Left ventricle myocardium superior (tissue), 1 donor: ENCODE data around the gene P3H3. TPM values are rescaled to one million over a fixed set of nuclear protein-coding genes. Genes with fewer than 3 reads are reported as not detected.
"Not testable (repeated sequence)": the region's sequence is repeated elsewhere in the genome, so short reads cannot be mapped to it uniquely, and the experiment has no call there.

Source experiments
- ATAC-seq: fragments of 200-7000 bp; cut with Tn5 transposase; one replicate; pipeline ENCODE4 v1.9.1; 2020; ENCODE audit warnings: mild to moderate bottlenecking, moderate library complexity
- DNase-seq: peaks from one replicate; pipeline ENCODE4 v3.0.0-alpha.2; 2020
- intact Hi-C: fragments of 100-400 bp; cut with micrococcal nuclease; formaldehyde crosslinking; loops from one replicate; pipeline ENCODE4 v1.11.0; 2022
- total RNA-seq: library from RNA; stranded (reverse); fragmentation: NEBNext Ultra II Directional; extraction: Animal tissue kit (Norgen Biotek cat#: 25700); gene quantifications from one replicate; pipeline ENCODE4 v1.2.1, GENCODE V29; 2021
- donor health status: DM: no; HTN: yes; CAD: no; lungs with severe emphysema.

Gene P3H3
- total RNA-seq, 1 donor from 2014 or later, result 11.5 TPM

- DNase-seq, result no peak
- no peak for ATAC-seq
- intact Hi-C loops, result no loop called here
Observed at GRCh38 chr12:6854036-6854435, 25.8 kb downstream of the P3H3 start.

GRCh38 chr12:6855322-6855721 is 27.1 kb downstream of the P3H3 start:
- intact Hi-C loops, result no loop called here
- ATAC-seq, result no peak
- DNase-seq, result peak; percentile 10

- ATAC-seq (no peak), DNase-seq (no peak)
- intact Hi-C loops, result no loop called here
Observed at GRCh38 chr12:6858799-6859198, 30.6 kb downstream of the P3H3 start.

DNA sequence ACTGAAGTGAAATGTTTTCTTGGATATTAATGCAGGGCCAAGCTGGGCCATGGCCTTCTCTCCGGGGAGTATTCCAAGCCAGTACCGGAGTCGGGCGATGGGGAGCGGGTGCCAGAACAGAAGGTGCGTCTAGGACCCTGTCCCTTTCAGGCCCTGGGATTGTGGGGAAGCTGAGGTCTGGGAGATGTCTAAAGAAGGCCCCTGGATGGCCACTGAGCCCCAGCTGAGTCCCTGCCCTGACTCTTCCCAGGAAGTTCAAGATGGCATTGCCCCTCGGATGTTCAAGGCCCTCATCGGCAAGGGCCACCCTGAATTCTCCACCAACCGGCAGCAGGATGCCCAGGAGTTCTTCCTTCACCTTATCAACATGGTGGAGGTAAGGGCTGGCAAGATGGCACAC is 31.9 kb downstream of the P3H3 start:
- intact Hi-C loops, result no loop called here
- ATAC-seq, result no peak
- DNase-seq, result no peak

- intact Hi-C loops, result no loop called here
- no peak for ATAC-seq
- no peak for DNase-seq
Observed at GRCh38 chr12:6860942-6861341, 32.7 kb downstream of the P3H3 start.

GRCh38 chr12:6861391-6861790 is 33.2 kb downstream of the P3H3 start:
- ATAC-seq (no peak), DNase-seq (no peak)
- intact Hi-C loops, result no loop called here

DNA sequence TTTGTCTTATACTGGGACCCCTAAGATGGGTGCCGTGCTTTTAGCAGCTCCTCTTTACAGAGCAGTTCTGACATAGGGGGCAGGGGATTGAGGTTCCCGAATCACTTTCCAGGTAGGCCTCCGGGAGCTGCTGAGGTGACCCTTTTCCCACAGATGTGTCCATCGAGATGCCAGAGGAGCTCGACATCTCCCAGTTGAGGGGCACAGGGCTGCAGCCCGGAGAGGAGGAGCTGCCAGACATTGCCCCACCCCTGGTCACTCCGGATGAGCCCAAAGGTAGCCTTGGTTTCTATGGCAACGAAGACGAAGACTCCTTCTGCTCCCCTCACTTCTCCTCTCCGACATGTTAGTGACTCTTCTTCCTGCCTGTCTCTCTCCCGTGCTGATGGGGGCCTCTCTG is 34.8 kb downstream of the P3H3 start:
- no peak for DNase-seq
- intact Hi-C loops, result no loop called here
- no peak for ATAC-seq

- intact Hi-C loops, result no loop called here
- no peak for ATAC-seq
- DNase-seq, result no peak
Observed at GRCh38 chr12:6863586-6864321, 35.5 kb downstream of the P3H3 start.

DNA sequence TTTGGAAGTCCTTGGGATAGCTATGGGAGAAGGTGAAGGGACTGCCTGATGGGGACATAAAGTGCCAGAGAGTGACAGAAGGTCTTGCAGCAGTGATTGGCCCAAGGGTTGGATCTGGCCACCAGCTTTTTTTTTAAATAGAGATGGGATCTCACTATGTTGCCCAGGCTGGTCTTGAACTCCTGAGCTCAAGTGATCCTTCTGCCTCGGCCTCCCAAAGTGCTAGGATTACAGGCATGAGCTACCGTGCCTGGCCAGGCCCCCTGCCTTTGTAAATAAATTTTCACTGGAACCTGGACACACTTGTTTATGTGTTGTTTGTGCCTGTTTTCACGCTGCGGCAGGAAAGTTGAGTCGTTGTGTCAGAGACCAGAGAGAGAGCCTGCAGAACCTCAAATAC is 37.1 kb downstream of the P3H3 start:
- ATAC-seq, DNase-seq, intact Hi-C loops: not testable (repeated sequence)

DNA sequence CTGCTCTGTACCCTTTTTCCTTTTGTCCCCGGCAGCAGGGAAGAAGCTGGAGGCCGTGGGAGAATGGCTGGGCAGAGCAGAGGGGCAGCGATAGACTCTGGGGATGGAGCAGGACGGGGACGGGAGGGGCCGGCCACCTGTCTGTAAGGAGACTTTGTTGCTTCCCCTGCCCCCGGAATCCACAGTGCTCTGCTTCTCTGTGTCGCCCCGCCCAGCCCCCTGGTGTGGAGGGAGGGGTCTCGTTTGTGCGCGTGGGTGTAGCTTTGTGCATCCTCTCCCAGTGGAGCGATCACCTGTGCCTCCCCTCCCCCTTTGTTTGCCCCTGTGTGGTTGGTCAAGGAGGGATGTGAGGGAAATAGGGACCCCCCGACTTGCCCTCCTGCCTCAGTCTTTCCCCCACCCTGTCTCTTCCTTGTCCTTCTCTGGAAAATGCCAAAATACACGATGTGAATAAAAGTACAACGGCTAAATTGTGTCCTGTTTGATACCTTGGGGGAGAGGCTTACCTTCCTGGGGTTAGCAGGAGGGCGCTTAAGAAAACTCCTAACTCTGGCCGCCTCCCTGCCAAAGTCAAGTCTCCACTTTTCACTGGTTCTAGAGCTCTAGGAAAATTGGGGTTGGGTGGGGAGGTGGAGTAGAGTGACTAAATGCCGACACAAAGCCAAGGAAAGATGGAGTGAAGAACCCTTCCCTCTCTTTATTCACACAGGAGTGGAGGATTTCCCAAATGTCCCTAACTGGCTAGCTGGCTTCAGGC is 38.1 kb downstream of the P3H3 start:
- no peak for DNase-seq
- intact Hi-C loops, result no loop called here

GRCh38 chr12:6866920-6867412 is 38.8 kb downstream of the P3H3 start:
- ATAC-seq, result peak; percentile 4

More for the DNA sequence above, 38.1 kb downstream of the P3H3 start:
- no peak for ATAC-seq

DNA sequence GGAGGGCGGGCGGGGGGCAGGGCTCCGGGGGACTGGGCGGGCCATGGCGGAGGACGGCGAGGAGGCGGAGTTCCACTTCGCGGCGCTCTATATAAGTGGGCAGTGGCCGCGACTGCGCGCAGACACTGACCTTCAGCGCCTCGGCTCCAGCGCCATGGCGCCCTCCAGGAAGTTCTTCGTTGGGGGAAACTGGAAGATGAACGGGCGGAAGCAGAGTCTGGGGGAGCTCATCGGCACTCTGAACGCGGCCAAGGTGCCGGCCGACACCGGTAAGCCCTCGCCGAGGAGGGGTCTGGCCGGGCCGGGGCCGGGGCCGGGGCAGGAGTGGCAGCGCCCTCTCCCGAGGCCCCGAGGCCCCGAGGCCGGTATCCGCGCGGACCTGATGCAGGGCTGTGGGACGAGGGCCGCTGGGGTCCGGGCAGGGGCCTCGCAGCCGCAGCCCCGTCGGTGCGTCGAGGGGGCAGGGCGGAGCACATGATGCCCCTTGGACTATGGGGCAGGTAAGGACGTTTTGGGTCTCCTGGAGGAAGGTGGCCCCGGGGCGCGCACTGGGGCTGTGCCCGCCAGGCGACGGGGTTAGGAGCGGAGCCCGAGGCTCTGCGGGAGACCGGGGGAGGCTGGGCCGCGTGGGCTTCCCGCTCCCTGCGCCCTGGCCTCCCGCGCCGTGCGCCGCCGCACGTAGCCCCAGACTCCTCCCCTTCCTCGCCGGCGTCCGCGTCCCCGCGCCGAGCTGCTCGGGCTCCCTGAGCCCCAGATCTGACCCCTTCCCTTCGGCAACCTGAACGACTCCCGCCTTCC is 39.4 kb downstream of the P3H3 start, which contains the start of gene TPI1:
TPI1 (plus strand) TSS at position 119 of the 798 bp plus-strand sequence; CDS start at position 155, 36 bp downstream.
- DNase-seq (peak; percentile 91), ATAC-seq (peak; percentile 85)
- intact Hi-C loops, result no loop called here

More at GRCh38 chr12:6866920-6867412, 38.8 kb downstream of the P3H3 start:
- no peak for DNase-seq
- intact Hi-C loops, result no loop called here

GRCh38 chr12:6868211-6869048 is 40.2 kb downstream of the P3H3 start:
- no peak for DNase-seq
- no peak for ATAC-seq
- intact Hi-C loops, result no loop called here

DNA sequence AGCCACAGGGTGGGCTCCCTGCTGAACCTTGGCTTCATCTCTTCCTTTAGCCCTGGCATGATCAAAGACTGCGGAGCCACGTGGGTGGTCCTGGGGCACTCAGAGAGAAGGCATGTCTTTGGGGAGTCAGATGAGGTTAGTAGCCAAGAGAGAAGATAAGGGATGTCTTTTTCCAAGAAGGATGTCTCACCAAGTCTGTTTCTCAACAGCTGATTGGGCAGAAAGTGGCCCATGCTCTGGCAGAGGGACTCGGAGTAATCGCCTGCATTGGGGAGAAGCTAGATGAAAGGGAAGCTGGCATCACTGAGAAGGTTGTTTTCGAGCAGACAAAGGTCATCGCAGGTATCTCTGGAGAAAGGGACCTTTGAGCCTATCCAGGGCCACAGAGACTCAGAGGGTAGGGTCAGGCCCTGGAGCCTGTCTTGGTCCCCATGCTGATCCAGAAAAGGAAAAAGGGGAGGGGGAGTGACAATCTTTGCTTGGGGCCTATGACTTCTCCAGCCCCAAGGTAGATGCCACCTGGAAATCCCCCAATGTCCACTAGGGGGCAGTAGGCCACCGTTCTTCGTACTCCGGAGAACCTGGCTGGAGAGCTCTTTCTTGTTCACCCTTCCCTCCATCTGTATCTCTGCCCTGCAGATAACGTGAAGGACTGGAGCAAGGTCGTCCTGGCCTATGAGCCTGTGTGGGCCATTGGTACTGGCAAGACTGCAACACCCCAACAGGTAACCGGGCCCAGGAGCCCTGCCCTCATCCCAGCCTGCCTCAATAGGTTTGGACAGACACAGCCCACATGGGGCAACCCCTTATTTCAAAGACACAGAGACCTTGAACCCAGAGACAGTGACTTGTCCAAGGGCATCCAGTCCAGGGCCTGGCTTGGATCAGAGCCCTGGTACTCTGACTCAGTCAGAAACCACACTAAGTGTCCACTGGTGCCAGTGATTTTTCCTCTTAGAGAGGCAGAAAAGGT is 41.1 kb downstream of the P3H3 start:
- DNase-seq (peak; percentile 78), ATAC-seq (peak; percentile 3)
- intact Hi-C loops, result no loop called here

DNA sequence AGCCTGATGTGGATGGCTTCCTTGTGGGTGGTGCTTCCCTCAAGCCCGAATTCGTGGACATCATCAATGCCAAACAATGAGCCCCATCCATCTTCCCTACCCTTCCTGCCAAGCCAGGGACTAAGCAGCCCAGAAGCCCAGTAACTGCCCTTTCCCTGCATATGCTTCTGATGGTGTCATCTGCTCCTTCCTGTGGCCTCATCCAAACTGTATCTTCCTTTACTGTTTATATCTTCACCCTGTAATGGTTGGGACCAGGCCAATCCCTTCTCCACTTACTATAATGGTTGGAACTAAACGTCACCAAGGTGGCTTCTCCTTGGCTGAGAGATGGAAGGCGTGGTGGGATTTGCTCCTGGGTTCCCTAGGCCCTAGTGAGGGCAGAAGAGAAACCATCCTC is 42.1 kb downstream of the P3H3 start:
- ATAC-seq, intact Hi-C loops, DNase-seq: not testable (repeated sequence)

GRCh38 chr12:6871052-6871957 is 43.1 kb downstream of the P3H3 start:
- no peak for ATAC-seq
- DNase-seq, result peak; percentile 46
- intact Hi-C loops, result no loop called here
